Lower leg skin (tissue), 4 donors: ENCODE data around the gene GAS2L2. TPM values are rescaled to one million over a fixed set of nuclear protein-coding genes. Genes with fewer than 3 reads are reported as not detected.

Source experiments
- DNase-seq, 2 donors: peaks; one replicate each; pipeline ENCODE4 v3.0.0-alpha.2; 2019; ENCODE audit warnings: low spot score in 2 of 2
- H3K4me3 ChIP-seq: fragments of 200-600 bp; sonication (generic); 2 replicates; pipeline ENCODE4 v1.5.1; 2017; ENCODE audit warnings: mild to moderate bottlenecking, low read depth; ENCODE audit not compliant: poor library complexity, severe bottlenecking
- CTCF ChIP-seq, 3 donors: fragments of 450-650 bp; IDR thresholded peaks; one replicate each; pipeline ENCODE4 v1.5.1; 2016; ENCODE audit warnings: antibody characterized with exemption in 3 of 3, mild to moderate bottlenecking in 3 of 3, moderate library complexity in 2 of 3
- POLR2A ChIP-seq, 2 donors: fragments of 450-650 bp; IDR thresholded peaks; one replicate each; pipeline ENCODE4 v1.6.1; 2016 to 2017; ENCODE audit warnings: antibody characterized with exemption in 2 of 2, mild to moderate bottlenecking in 1 of 2, moderate library complexity in 1 of 2
- WGBS, 2 donors: methylation state at CpG; one replicate each; pipeline ENCODE4 v1.1.5; 2018; 5-methylcytosine and 5-hydroxymethylcytosine counted together
- intact Hi-C: fragments of 100-400 bp; cut with DNase I; formaldehyde crosslinking; loops from one replicate; pipeline ENCODE4 v1.15.0; 2023; ENCODE audit warnings: low total_unique reads
- total RNA-seq, 4 donors: library from RNA; depleted of rRNA; stranded (reverse); fragments of >200 nt; gene quantifications; one replicate each; pipeline ENCODE4 v1.1.0, GENCODE V29; 2016

The GAS2L2 gene
- total RNA-seq, 4 donors from 2014 or later: 0.93 TPM; not detected in 3

- intact Hi-C loops: loop anchor here (5.0 kb wide), 1 partner anchor 133 kb away; no protein-coding TSS in a partner anchor
- no peak for DNase-seq
- H3K4me3 ChIP-seq: no peak overlapping the region
- 78% methylated on average over 8 of the region's 8 CpGs for WGBS, 2 donors
- TF ChIP-seq POLR2A (IDR thresholded peaks at IDR 0.05): no peak
- TF ChIP-seq CTCF (IDR thresholded peaks at IDR 0.05): no peak
Observed at GRCh38 chr17:35744830-35745229, 8.2 kb downstream of the GAS2L2 start.

- no peak overlapping the region for H3K4me3 ChIP-seq
- DNase-seq: no peak
- TF ChIP-seq POLR2A (IDR thresholded peaks at IDR 0.05) (no peak), CTCF (IDR thresholded peaks at IDR 0.05) (no peak)
- 43 to 59% methylated on average over 7 of the region's 7 CpGs for WGBS, 2 donors
- intact Hi-C loops: no loop called here
Observed at GRCh38 chr17:35743626-35744328, 9.3 kb downstream of the GAS2L2 start.

- no peak overlapping the region for H3K4me3 ChIP-seq
- peak in 1 of 2 donors; percentile 53 for DNase-seq
- TF ChIP-seq POLR2A (IDR thresholded peaks at IDR 0.05): no peak
- TF ChIP-seq CTCF (IDR thresholded peaks at IDR 0.05): no peak
- WGBS, 2 donors: 76 to 82% methylated on average over 7 of the region's 7 CpGs
- intact Hi-C loops: no loop called here
Observed at GRCh38 chr17:35742896-35743477, 10.1 kb downstream of the GAS2L2 start.

GRCh38 chr17:35742496-35742895 lies 10.5 kb downstream of the GAS2L2 start:
- no peak overlapping the region for H3K4me3 ChIP-seq
- peak in 1 of 2 donors; percentile 71 for DNase-seq
- no peak for TF ChIP-seq CTCF (IDR thresholded peaks at IDR 0.05)
- TF ChIP-seq POLR2A (IDR thresholded peaks at IDR 0.05): no peak
- intact Hi-C loops: no loop called here
- WGBS, 2 donors: 67 to 68% methylated on average over 7 of the region's 7 CpGs

GRCh38 chr17:35740997-35741931 lies 11.8 kb downstream of the GAS2L2 start:
- 18 to 19% methylated on average over 30 to 70 of the region's 73 CpGs for WGBS, 2 donors
- H3K4me3 ChIP-seq: no peak overlapping the region
- TF ChIP-seq POLR2A (IDR thresholded peaks at IDR 0.05): no peak
- no peak for TF ChIP-seq CTCF (IDR thresholded peaks at IDR 0.05)
- DNase-seq: peak in 1 of 2 donors; percentile 81
- intact Hi-C loops: no loop called here
